Measurements from ENCODE around the gene COL12A1. TPM values are rescaled to one million over a fixed set of nuclear protein-coding genes. Genes with fewer than 3 reads are reported as not detected.

COL12A1 gene
- total and polyA plus RNA-seq, 9 donors: 134 to 277 (median 168) TPM

DNA sequence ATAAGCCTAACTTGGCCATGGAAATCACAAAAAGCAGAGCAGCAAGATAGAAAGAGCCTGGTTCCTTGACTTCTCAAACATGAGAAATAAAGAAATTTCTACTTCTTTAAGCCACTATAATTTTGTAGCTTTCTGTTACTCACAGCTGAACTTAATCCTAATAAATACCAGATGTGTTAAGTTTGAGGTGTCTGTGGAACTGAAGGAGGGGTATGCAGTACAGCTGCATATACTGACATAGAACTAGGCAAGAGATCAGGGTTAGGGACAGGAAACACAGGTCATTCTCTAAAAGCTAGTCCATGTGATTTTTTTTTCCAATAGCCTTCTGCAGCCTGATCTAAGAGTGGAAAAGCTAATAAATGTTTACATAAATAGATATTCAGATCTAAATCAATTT lies 123.9 kb downstream of the COL12A1 start:
- no peak for DNase-seq
- H3K9me3 ChIP-seq: no peaks in the 10 kb centered on the region
- intact Hi-C loops (cut with DNase I): no loop called here
- TF ChIP-seq, protein P1, sequence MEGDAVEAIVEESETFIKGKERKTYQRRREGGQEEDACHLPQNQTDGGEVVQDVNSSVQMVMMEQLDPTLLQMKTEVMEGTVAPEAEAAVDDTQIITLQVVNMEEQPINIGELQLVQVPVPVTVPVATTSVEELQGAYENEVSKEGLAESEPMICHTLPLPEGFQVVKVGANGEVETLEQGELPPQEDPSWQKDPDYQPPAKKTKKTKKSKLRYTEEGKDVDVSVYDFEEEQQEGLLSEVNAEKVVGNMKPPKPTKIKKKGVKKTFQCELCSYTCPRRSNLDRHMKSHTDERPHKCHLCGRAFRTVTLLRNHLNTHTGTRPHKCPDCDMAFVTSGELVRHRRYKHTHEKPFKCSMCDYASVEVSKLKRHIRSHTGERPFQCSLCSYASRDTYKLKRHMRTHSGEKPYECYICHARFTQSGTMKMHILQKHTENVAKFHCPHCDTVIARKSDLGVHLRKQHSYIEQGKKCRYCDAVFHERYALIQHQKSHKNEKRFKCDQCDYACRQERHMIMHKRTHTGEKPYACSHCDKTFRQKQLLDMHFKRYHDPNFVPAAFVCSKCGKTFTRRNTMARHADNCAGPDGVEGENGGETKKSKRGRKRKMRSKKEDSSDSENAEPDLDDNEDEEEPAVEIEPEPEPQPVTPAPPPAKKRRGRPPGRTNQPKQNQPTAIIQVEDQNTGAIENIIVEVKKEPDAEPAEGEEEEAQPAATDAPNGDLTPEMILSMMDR (IDR thresholded peaks at IDR 0.05): no peak
- TF ChIP-seq EP300 (IDR thresholded peaks at IDR 0.05) (no peak), POLR2A (IDR thresholded peaks at IDR 0.05) (no peak)
- H3K4me1 ChIP-seq (ENCODE audit: insufficient read depth): no peaks in the 10 kb centered on the region
- H3K36me3 ChIP-seq: no peaks in the 10 kb centered on the region
- H3K4me3 ChIP-seq: no peak overlapping the region
- H3K27me3 ChIP-seq: no peaks in the 10 kb centered on the region
- no peak overlapping the region for H3K27ac ChIP-seq

DNA sequence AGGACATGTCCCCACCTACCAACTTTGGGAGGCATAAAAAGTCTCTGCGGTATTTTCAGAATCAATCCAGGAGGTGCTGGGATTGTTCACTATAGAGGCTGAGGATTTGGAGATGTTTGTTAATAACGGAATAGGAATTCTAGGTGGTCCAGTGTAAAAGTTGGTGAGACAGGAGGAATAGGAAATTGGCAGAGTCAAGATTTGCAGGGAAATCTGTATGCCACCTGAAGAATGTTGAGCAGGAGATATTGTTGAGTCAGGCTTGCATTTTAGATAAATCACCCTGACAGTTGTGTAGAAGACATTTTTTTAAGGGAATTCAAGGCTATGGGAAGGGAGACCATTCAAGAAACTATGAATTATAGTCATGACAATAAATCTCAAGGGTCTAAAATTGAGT lies 124.8 kb downstream of the COL12A1 start:
- intact Hi-C loops (cut with DNase I): no loop called here
- WGBS, 3 donors: 93 to 100% (median 99%) methylated on average over 2 of the region's 2 CpGs
- Histone ChIP-seq H3K27ac (no peak overlapping the region), H3K36me3 (no peaks in the 10 kb centered on the region), H3K27me3 (no peaks in the 10 kb centered on the region), H3K9me3 (no peaks in the 10 kb centered on the region), H3K4me1 (ENCODE audit: insufficient read depth) (no peaks in the 10 kb centered on the region), H3K4me3 (no peak overlapping the region)
- TF ChIP-seq, protein P1 (IDR thresholded peaks at IDR 0.05): no peak
- TF ChIP-seq EP300 (IDR thresholded peaks at IDR 0.05) (no peak), POLR2A (IDR thresholded peaks at IDR 0.05) (no peak)
- no peak for DNase-seq

DNA sequence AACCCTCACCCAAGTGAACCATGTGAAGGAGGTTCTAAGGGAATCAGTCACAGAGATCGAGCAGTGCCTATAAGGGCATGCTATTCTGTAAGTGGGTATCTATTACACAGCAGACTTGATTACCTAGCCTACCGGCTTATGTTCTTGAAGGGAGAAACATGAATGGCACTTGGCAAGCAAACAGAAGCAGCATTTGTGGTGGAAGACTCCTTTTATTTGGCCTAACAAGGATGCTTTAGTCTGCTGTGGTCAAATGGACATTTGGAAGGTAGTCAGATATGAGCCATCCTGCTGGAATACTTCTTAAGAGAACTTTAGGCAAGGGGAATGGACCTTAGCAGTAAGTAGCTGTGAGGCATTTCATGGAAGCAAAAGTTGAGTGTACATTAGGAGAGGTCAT lies 126.3 kb downstream of the COL12A1 start:
- Histone ChIP-seq H3K27me3 (no peaks in the 10 kb centered on the region), H3K27ac (no peak overlapping the region), H3K9me3 (no peaks in the 10 kb centered on the region), H3K4me1 (ENCODE audit: insufficient read depth) (no peaks in the 10 kb centered on the region), H3K4me3 (no peak overlapping the region), H3K36me3 (no peaks in the 10 kb centered on the region)
- no peak for DNase-seq
- WGBS, 3 donors: 82 to 90% (median 90%) methylated on average over 2 of the region's 2 CpGs
- no peak for TF ChIP-seq POLR2A (IDR thresholded peaks at IDR 0.05)
- TF ChIP-seq EP300 (IDR thresholded peaks at IDR 0.05): no peak
- TF ChIP-seq, protein P1 (IDR thresholded peaks at IDR 0.05): no peak
- intact Hi-C loops (cut with DNase I): no loop called here

DNA sequence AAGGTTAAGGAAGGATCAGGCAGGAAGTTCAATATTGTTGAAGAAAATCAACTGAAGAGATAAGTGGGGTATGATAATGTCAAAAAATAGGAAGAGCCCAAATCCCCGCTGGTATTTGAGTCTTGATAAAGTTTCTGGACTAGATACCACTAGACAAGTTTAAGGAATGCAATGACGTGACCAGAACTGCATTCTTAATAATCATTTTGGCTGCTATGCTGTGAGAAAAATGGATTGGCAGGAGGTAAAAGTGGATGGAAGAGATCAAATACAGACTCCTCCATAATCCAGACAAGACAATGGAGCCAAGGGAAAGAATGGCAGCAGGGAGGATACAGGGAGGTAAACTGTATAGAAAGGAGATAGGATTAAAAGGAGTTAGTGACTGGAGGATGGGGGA lies 128.2 kb downstream of the COL12A1 start:
- no peak for DNase-seq
- no peaks in the 10 kb centered on the region for H3K36me3 ChIP-seq
- H3K27ac ChIP-seq: no peak overlapping the region
- 30 to 55% (median 36%) methylated on average over 2 of the region's 2 CpGs for whole genome bisulfite sequencing, 3 donors
- TF ChIP-seq POLR2A (IDR thresholded peaks at IDR 0.05) (no peak), EP300 (IDR thresholded peaks at IDR 0.05) (no peak)
- TF ChIP-seq, protein P1 (IDR thresholded peaks at IDR 0.05): no peak
- H3K4me1 ChIP-seq (ENCODE audit: insufficient read depth): no peaks in the 10 kb centered on the region
- intact Hi-C loops (cut with DNase I): no loop called here
- H3K27me3 ChIP-seq: no peaks in the 10 kb centered on the region
- no peaks in the 10 kb centered on the region for H3K9me3 ChIP-seq
- H3K4me3 ChIP-seq: no peak overlapping the region

DNA sequence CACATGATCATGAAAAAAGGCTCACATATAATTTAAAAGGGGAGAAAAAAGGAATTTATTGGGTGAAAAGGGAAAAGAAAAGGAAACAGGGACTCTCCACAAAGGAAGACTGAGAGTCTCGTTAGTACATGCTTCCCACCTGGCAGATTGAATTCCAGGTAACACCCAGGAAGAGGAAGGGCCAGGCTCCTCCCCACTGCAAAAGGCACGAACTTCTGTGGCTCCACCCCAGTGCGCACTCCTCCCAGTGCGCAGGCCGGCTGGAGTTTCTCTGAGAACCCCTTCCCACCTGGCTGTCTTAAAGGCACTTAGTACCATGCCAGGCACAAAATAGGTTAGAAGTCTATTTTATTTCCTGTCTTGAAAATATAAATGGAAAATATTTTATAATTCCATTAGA lies 129.8 kb downstream of the COL12A1 start:
- Histone ChIP-seq H3K27ac (no peak overlapping the region), H3K27me3 (no peaks in the 10 kb centered on the region), H3K4me1 (ENCODE audit: insufficient read depth) (no peaks in the 10 kb centered on the region), H3K4me3 (no peak overlapping the region), H3K36me3 (no peaks in the 10 kb centered on the region), H3K9me3 (no peaks in the 10 kb centered on the region)
- 88 to 95% (median 89%) methylated on average over 5 of the region's 5 CpGs for WGBS, 3 donors
- no peak for TF ChIP-seq POLR2A (IDR thresholded peaks at IDR 0.05)
- no peak for TF ChIP-seq EP300 (IDR thresholded peaks at IDR 0.05)
- TF ChIP-seq, protein P1 (IDR thresholded peaks at IDR 0.05): no peak
- no peak for DNase-seq
- intact Hi-C loops (cut with DNase I): no loop called here
